ENCODE measurements around the gene KHK.

DNA sequence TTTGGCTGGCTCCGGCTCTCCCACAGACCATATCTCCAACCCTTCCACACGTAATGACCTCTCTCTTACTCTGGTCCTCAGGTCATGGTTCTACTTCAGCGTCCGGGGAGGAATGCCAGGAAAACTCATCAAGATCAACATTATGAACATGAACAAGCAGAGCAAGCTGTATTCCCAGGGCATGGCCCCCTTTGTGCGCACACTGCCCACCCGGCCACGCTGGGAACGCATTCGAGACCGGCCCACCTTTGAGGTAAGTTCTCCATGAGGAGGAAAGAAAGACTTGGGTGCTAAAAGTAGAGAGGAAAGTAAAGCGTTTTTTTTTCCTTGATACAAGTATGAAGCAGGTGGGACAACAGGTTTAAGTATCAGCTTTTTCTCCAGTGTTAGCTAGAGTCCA is 33.3 kb upstream of the KHK start:
- no peak for TF ChIP-seq EZH2 (IDR thresholded peaks at IDR 0.05; ENCODE audit: insufficient read depth, poor library complexity, severe bottlenecking)
- no peak for TF ChIP-seq EZH2phosphoT487 (IDR thresholded peaks at IDR 0.05; ENCODE audit: insufficient read depth, low read depth)
